Esophagus squamous epithelium (tissue), 4 donors: ENCODE data around the gene HSPA2.

Source experiments
- POLR2A ChIP-seq, 4 donors: fragments of 450-650 bp; IDR thresholded peaks; one replicate each; pipeline ENCODE4 v1.6.1; 2017; ENCODE audit warnings: antibody characterized with exemption in 4 of 4, mild to moderate bottlenecking in 4 of 4, moderate library complexity in 3 of 4
- TF ChIP-seq, protein P1 (sequence below), 6 experiments: fragments of 450-650 bp in 4 of 6; fragments of 200-600 bp in 2 of 6; sonication (generic) in 2 of 6; IDR thresholded peaks; one replicate each; pipeline ENCODE4 v1.5.1; 2016 to 2019; ENCODE audit warnings: antibody characterized with exemption in 6 of 6, mild to moderate bottlenecking in 4 of 6, moderate library complexity in 4 of 6

DNA sequence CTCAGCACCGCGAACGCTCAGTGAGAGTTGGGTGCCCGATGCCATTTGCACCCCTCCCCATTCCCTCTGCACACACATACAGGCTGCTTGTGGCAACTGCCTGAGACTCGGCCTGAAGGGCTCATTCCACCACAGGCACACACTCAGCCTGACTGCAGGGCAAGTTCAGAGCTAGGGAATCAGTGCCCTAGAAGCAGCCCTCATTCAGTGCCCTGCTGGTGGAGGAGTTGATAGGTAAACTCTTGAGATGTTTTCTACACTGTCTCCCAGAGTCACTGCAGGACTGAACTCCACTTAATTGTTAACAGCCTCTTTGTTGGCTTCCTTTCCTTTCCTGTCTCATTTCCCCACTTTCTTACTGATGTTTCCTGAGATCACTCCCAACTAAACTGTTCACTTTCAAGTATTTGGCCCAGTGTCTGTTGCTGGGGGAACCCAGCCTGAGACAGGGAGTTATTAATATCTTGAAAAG is 26.1 kb downstream of the HSPA2 start:
- TF ChIP-seq, protein P1, sequence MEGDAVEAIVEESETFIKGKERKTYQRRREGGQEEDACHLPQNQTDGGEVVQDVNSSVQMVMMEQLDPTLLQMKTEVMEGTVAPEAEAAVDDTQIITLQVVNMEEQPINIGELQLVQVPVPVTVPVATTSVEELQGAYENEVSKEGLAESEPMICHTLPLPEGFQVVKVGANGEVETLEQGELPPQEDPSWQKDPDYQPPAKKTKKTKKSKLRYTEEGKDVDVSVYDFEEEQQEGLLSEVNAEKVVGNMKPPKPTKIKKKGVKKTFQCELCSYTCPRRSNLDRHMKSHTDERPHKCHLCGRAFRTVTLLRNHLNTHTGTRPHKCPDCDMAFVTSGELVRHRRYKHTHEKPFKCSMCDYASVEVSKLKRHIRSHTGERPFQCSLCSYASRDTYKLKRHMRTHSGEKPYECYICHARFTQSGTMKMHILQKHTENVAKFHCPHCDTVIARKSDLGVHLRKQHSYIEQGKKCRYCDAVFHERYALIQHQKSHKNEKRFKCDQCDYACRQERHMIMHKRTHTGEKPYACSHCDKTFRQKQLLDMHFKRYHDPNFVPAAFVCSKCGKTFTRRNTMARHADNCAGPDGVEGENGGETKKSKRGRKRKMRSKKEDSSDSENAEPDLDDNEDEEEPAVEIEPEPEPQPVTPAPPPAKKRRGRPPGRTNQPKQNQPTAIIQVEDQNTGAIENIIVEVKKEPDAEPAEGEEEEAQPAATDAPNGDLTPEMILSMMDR (IDR thresholded peaks at IDR 0.05): no peak
- TF ChIP-seq POLR2A (IDR thresholded peaks at IDR 0.05): no peak
